Esophagus muscularis mucosa (tissue), 4 donors: ENCODE measurements around the gene BMAL1.

Source experiments
- CTCF ChIP-seq, 3 experiments: fragments of 200-600 bp in 2 of 3; fragments of 450-650 bp in 1 of 3; sonication (generic) in 2 of 3; IDR thresholded peaks; one replicate each; pipeline ENCODE4 v1.5.1; 2017 to 2019; ENCODE audit warnings: antibody characterized with exemption in 3 of 3, mild to moderate bottlenecking in 2 of 3, moderate library complexity in 1 of 3
- EP300 ChIP-seq: sonication (generic); formaldehyde crosslinking; IDR thresholded peaks from one replicate; pipeline ENCODE4 v1.6.1; 2017; ENCODE audit warnings: antibody characterized with exemption
- POLR2A ChIP-seq: fragments of 450-650 bp; IDR thresholded peaks from one replicate; pipeline ENCODE4 v1.6.1; 2017; ENCODE audit warnings: antibody characterized with exemption, moderate library complexity, mild to moderate bottlenecking, low read depth

- TF ChIP-seq CTCF (IDR thresholded peaks at IDR 0.05) (no peak), POLR2A (no peak), EP300 (no peak)
Observed at GRCh38 chr11:13247606-13248296, 29.8 kb upstream of the BMAL1 start.
